NOMO-1 (cell line): ENCODE measurements around the gene TUBB2B.
"Not testable (repeated sequence)": the region's sequence is repeated elsewhere in the genome, so short reads cannot be mapped to it uniquely, and the experiment has no call there.

Source experiments
- DNase-seq, 2 experiments: peaks; one replicate each; lab custom pipeline; 2025; ENCODE audit not compliant: unreplicated experiment in 2 of 2; lab: John Stamatoyannopoulos, UW

The TUBB2B gene

GRCh38 chr6:3193102-3193849, 34.2 kb downstream of the TUBB2B start:
- no peak for DNase-seq

DNA sequence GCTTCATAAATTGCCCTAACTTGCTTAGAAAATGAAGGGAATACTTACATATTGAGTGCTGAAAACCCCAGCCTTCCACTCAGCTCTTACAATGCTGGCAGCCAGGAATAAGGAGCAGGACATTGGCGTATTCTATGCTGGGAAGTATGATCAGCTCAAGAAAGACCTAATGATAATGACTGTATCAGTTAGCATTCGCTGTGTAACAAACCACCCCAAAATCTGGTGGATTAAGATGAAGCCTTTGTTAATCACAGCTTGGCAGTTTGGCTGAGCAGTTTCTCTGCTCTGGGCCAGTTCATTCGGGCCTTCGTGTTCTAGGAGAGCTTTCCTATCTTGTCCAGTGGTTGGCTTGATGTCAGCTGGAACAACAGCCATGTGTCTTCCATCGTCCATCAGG, 36.7 kb downstream of the TUBB2B start:
- no peak for DNase-seq

DNA sequence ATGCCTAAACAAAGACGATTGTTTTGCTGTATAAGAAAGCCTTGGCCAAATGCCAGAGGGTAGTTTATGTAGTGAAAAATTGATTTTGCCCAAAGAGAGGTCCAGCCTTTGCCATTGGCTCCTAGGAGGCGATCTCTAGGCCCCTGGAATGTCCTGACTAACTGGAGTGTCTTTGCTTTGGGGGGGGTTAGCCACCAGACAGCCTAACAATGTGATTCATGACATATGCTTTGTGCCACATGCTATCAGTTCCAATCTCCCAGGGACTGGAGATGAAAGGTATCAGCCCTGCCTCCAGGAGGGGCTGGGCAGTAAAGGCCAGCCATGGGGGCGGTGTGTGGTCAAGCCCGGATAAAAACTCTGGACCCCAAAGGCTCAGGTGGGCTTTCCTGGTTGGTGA, 37.4 kb downstream of the TUBB2B start:
- no peak for DNase-seq

GRCh38 chr6:3189192-3189591, 38.3 kb downstream of the TUBB2B start:
- DNase-seq, result not testable (repeated sequence)

DNA sequence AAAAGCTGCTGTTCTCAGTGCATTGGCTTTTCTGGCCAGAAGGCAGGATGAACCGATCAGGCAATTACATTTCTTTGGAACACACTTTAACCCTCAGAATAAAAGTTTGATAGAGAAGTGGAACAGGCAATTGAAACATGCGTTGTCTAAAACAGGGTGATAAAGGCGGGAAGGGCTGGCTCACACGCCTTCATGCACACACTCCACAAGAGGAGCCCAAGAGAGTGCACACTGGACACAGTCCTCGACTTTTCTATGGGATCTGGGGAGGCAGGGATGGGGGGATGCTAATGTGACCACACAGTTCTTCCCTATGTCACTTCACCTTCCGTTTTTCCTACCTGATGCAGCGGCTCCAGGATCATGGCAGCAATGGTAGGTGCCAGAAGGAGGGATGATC, 39.2 kb downstream of the TUBB2B start:
- no peak for DNase-seq

DNA sequence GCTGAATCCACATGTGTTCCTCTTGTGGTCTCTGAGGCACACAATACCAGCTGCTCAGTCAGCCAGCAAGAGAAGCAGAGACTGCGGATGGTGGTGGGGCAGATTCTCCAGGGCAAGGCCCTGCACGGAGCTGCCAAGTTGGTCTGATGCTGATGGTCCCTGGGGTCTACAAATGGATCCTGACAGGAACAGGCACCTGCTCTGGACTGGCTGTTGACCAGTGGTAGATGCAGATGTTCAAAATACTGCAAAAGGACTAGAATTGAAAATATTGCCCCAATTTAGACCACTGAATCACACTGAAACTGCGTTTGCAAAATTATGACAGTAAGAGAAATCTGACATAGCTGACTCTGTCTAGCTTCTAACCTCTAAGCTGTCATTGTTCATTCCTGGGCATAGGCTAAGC, 40.5 kb downstream of the TUBB2B start:
- no peak for DNase-seq

- no peak for DNase-seq
These were observed 44.4 kb downstream of the TUBB2B start for GRCh38 chr6:3183066-3183465.

DNA sequence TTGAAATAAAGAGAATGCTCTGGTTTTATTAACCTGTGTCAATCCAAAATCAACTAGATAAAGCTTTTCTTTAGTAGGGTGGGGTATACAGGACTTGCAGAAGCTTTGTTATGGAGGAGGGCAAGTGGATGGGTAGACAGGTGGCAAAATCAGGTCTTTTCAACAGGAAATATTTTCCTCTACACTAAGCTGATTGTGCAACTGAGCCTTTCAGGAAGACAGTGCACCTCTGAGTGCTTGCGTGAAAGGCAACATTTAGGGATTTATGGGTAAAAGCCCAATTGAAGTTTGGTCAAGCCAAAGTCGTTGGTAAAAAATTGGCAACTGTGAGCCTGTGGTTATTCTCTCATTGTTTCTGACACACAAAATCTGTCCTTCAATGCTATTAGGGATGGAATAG, 46.3 kb downstream of the TUBB2B start:
- DNase-seq, result no peak

GRCh38 chr6:3179945-3180344, 47.5 kb downstream of the TUBB2B start:
- not testable (repeated sequence) for DNase-seq

DNA sequence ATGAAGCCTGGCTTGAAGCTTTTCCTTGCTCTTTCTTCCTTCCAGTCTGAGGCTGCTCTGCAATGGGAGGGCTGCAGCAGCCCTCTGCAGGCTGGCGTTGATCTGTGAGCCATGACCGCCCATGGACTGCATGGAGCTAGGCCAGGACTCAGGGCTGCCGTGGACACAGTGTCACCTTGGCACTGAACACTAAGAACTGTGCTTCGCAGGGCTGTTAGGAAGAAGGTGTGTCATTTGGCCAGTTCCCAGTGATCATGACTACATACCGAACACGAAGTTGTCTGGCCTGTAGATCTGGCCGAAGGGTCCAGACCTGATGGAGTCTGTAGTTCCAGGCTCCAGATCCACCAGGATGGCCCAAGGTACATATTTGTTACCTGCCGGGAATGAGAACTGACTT, 48.8 kb downstream of the TUBB2B start:
- not testable (repeated sequence) for DNase-seq

DNA sequence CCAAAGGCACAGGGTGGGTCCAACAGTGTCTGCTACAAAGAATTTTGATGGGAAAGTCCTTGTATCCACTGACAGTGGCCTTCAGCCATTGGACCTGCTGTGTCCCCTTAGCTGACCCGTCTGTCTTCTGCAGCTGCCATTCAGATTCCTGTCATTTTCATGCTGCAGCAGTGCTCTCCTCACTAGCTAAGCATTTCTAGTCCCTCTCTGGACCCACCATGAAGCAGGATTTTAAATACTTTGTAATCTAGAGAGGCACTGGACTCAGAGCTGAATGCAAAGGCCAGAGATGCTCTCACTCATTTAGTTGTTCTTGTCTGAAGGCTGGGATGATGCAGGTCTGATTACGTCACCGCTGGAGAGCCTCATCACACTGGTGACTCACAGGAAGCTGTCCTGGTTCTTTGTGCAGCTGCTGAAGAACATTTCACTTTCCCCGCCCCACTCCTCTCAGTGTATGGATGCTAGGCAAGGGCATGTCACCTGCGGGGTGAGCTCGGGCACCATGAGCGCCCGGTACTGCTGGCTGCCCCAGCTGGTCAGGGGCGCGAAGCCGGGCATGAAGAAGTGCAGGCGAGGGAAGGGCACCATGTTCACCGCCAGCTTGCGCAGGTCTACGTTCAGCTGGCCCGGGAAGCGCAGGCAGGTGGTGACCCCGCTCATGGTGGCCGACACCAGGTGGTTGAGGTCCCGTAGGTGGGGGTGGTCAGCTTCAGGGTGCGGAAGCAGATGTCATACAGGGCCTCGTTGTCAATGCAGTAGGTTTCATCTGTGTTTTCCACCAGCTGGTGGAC, 50.7 kb downstream of the TUBB2B start:
- DNase-seq, result peak; percentile 20 to 47

- DNase-seq, result no peak
These were observed 51.6 kb downstream of the TUBB2B start for GRCh38 chr6:3175715-3176402.
